ENCODE measurements around the gene MAST3.

- TF ChIP-seq CTCF (IDR thresholded peaks at IDR 0.05; ENCODE audit: low read depth, low read length, missing input control), result no peak
- no peak for TF ChIP-seq GABPA (IDR thresholded peaks at IDR 0.05 in 1 of 2, conservative IDR thresholded peaks at IDR 0.05 in 1 of 2)
- TF ChIP-seq SP1 (IDR thresholded peaks at IDR 0.05), result no peak
- TF ChIP-seq ATF3 (IDR thresholded peaks at IDR 0.05), result no peak
- no peak for TF ChIP-seq EGR1 (IDR thresholded peaks at IDR 0.05; ENCODE audit: low read depth in 2 of 2)
Measured at GRCh38 chr19:18193388-18194180, 96.0 kb downstream of the MAST3 start.

Measured in liver (tissue), 3 donors.